ENCODE measurements around the gene PCNX3. TPM values are rescaled to one million over a fixed set of nuclear protein-coding genes. Genes with fewer than 3 reads are reported as not detected.

The PCNX3 gene
- total RNA-seq, 1 donor from 2014 or later, result 34.0 TPM

DNA sequence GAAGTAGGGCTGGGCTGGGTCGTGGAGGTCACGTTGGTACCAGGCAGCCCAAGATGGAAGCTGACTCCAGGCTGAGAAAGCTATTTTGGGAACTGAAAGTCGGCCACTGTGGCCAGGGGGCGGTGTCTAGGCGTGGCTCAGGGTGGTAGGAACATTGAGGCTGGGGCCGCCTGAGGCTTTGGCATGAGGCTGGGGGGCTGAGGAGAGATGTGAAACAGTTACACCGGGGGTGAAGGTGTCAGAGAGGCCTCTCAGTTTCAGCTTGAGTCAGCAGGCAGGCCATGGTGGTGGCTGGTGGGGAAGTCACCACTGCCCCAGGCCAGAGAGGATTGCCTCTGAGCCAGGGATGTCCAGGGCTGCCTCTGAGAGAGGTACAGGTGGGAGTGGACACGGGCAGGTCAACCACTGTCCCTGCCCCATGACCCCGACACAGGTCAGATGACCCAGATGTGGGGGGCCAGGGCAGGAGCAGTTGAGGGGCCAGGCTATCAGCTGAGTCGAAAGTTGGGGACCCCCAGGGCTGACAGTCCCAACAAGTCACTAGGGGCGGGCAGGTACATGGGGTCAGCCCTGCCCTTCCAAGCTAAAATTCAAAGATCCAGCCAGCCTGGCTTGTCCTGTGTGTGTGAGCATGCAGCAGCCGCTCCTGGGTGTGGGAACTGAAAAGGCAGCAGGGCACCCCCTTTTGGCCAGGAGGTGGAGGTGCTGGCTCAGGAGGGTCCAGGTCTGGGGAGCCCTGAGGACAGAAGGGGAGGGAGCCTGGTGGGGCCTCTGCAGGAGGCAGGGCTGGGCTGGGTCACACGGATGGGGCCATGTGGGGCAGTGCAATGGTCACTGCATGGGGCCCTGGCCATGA, 27.1 kb upstream of the PCNX3 start:
- DNase-seq (peak; percentile 79), ATAC-seq (peak; percentile 72)
- intact Hi-C loops (cut with DNase I), result no loop called here
- peaks cover 18% of the 10 kb centered on the region for H3K4me1 ChIP-seq
- TF ChIP-seq, protein P1, sequence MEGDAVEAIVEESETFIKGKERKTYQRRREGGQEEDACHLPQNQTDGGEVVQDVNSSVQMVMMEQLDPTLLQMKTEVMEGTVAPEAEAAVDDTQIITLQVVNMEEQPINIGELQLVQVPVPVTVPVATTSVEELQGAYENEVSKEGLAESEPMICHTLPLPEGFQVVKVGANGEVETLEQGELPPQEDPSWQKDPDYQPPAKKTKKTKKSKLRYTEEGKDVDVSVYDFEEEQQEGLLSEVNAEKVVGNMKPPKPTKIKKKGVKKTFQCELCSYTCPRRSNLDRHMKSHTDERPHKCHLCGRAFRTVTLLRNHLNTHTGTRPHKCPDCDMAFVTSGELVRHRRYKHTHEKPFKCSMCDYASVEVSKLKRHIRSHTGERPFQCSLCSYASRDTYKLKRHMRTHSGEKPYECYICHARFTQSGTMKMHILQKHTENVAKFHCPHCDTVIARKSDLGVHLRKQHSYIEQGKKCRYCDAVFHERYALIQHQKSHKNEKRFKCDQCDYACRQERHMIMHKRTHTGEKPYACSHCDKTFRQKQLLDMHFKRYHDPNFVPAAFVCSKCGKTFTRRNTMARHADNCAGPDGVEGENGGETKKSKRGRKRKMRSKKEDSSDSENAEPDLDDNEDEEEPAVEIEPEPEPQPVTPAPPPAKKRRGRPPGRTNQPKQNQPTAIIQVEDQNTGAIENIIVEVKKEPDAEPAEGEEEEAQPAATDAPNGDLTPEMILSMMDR (IDR thresholded peaks at IDR 0.05), result peak; percentile 57
- no peaks in the 10 kb centered on the region for H3K9me3 ChIP-seq
- no peaks in the 10 kb centered on the region for H3K27me3 ChIP-seq
- H3K36me3 ChIP-seq, result peaks cover 26% of the 10 kb centered on the region
- H3K4me3 ChIP-seq, result no peak overlapping the region
- H3K27ac ChIP-seq, result peak overlapping the region; percentile 39

DNA sequence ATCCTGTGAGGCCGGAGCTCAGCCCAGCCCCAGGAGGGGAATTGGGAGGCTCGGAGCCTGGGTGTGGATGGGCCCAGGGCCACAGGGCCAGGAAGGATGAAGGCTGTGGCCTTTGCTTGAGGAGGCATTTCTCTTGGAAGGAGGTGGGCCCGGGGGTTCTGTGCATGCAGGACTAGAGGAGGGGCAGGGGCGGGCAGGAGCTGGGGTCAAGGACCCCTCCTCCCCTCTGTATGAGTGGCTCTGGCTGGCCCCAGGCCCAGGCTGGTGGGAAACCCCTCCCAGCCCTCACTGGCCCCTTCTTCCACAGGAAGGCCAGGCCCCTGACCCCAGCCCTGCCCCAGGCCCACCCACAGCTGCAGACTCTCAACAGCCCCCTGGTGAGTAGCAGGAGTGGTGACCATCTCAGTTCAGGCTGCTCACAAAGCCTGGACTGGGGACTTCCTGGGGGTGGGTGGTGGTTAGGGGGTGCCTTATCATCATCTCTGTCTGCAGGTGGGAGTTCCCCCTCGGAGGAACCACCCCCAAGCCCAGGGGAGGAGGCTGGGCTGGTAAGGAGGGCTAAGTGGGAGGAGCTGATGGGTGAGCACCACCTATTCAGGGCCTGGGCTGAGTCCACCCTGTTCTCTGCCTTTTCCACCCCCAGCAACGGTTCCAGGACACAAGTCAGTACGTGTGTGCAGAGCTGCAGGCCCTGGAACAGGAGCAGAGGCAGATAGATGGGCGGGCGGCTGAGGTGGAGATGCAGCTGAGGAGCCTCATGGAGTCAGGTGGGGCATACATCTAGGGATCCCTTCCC, 25.9 kb upstream of the PCNX3 start:
- Histone ChIP-seq H3K4me1 (peaks cover 18% of the 10 kb centered on the region), H3K9me3 (no peaks in the 10 kb centered on the region), H3K27ac (no peak overlapping the region), H3K27me3 (no peaks in the 10 kb centered on the region), H3K36me3 (peaks cover 26% of the 10 kb centered on the region), H3K4me3 (no peak overlapping the region)
- TF ChIP-seq, protein P1 (IDR thresholded peaks at IDR 0.05), result no peak
- intact Hi-C loops (cut with DNase I), result no loop called here
- DNase-seq, result no peak
- ATAC-seq, result no peak

DNA sequence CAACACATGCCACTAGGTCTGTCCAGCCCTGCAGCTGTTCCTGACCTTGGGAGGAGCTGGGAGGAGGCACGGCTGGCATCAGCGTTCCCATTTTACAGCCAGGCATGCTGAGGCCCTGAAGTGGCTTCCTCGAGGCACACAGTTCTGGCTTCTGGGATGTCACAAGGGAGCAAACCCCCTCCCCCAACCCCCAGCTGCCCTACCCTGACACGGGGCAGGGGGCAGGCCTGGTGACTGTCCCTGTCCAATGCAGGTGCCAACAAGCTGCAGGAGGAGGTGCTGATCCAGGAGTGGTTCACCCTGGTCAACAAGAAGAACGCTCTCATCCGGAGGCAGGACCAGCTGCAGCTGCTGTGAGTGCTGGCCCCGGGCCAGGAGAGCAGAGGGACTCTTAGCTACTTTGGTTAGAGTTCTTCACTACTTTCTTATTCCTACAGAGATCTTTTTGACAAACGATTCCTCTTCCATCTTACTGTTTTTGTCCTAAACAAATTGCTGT, 25.3 kb upstream of the PCNX3 start:
- no peaks in the 10 kb centered on the region for H3K9me3 ChIP-seq
- no peaks in the 10 kb centered on the region for H3K27me3 ChIP-seq
- H3K36me3 ChIP-seq, result peaks cover 26% of the 10 kb centered on the region
- ATAC-seq (no peak), DNase-seq (no peak)
- intact Hi-C loops (cut with DNase I), result no loop called here
- H3K27ac ChIP-seq, result no peak overlapping the region
- TF ChIP-seq, protein P1 (IDR thresholded peaks at IDR 0.05), result no peak
- H3K4me3 ChIP-seq, result no peak overlapping the region
- peaks cover 18% of the 10 kb centered on the region for H3K4me1 ChIP-seq

DNA sequence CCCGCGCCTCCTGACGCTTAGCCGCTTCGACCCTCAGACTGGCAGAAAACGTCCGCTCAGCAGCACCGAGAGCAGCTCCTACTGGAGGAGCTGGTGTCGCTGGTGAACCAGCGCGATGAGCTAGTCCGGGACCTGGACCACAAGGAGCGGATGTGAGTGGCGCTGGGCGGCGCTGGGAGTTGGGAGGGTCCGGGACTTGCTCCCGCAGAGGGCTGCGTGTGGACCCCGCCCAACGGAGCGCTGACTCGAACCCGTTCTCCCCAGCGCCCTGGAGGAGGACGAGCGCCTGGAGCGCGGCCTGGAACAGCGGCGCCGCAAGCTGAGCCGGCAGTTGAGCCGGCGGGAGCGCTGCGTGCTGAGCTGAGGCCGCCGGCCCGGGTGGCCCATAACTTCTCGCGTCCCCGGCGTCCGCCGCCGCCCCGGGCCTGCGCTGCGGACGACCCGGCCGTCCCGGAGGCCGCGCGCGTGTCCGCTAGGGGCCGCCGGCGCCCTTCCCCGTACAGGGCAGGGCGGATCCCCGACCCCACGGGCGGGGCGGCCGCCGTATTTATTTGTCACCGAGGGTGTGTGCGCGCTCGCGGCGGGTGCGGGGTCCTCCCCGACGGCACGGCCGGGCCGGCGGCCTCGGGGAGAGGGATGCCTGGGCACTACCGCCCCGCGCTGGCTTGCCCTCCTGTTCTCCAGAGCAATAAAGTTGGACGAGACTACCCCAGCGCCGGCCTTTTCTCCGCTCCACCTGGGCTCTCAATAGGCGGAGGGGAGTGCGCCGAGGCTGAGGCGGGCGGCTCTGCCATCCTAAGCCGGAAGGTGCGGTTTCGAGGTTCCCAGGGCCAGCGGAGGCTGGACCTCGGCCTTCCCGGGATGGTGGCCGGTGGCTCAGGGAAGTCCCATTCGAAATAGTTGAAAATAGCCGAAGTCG, 23.4 kb upstream of the PCNX3 start:
- Histone ChIP-seq H3K9me3 (no peaks in the 10 kb centered on the region), H3K27me3 (no peaks in the 10 kb centered on the region), H3K36me3 (peaks cover 27% of the 10 kb centered on the region), H3K4me3 (no peak overlapping the region), H3K27ac (no peak overlapping the region), H3K4me1 (peaks cover 13% of the 10 kb centered on the region)
- DNase-seq (peak; percentile 69), ATAC-seq (peak; percentile 23)
- intact Hi-C loops (cut with DNase I), result no loop called here
- TF ChIP-seq, protein P1 (IDR thresholded peaks at IDR 0.05), result no peak

Measured in upper lobe of right lung (tissue), 1 donor.